NCI-H1092 treated with DMSO at 0.1 percent for 48 hours (cell line): ENCODE data around the gene GPC1.

ENCODE experiments used
- DNase-seq: peaks from one replicate; lab custom pipeline; 2025; lab: John Stamatoyannopoulos, UW

GPC1 gene

GRCh38 chr2:240517342-240517741 is 81.9 kb downstream of the GPC1 start:
- DNase-seq: no peak
